K562 (cell line): ENCODE measurements around the gene SFN. TPM values are rescaled to one million over a fixed set of nuclear protein-coding genes. Genes with fewer than 3 reads are reported as not detected.

Experiments used
- ATAC-seq: fragments of 200-7000 bp; cut with Tn5 transposase; 3 replicates; pipeline ENCODE4 v1.9.1; 2020; ENCODE audit warnings: moderate library complexity
- BruUV-seq: library from RNA; stranded (reverse); fragments of 400-500 nt; replicated peaks from 2 replicates; lab custom pipeline; 2021; lab: Mats Ljungman, UMichigan
- CTCF ChIA-PET: fragments of 300-600 bp; formaldehyde crosslinking; extraction: SDS; loops from one replicate; lab custom pipeline; 2021; ENCODE audit warnings: low intra/inter-chr PET ratio; lab: Yijun Ruan, JAX
- POLR2A ChIA-PET: fragments of 300-600, 350-650 bp; sonication (Branson Sonifier 250); formaldehyde crosslinking; extraction: SDS; loops from one replicate; lab custom pipeline; 2021; ENCODE audit warnings: antibody characterized with exemption, inconsistent platforms; lab: Yijun Ruan, JAX
- DNase-seq, 4 experiments: peaks; one replicate each; pipeline versions ENCODE4 v3.0.0 to v3.0.0-alpha.2; 2011 to 2018; ENCODE audit warnings: low spot score in 3 of 4, mixed read lengths in 3 of 4; ENCODE audit errors: extremely low read depth in 1 of 4
- FAIRE-seq: peaks from 2 replicates; lab custom pipeline; 2011; peaks lifted over from hg19 to GRCh38; lab: Jason Lieb, UNC
- H2AFZ ChIP-seq: 2 replicates; pipeline ENCODE4 v1.6.0; 2011; ENCODE audit warnings: low read depth, low read length, control low read depth, inconsistent platforms
- H3K27ac ChIP-seq: fragments of 200-600 bp; 3 replicates; pipeline ENCODE4 v1.8.0; 2011; ENCODE audit warnings: low read depth, mild to moderate bottlenecking, control low read depth, inconsistent platforms, low read length, moderate library complexity, mixed read lengths; ENCODE audit errors: extremely low read depth
- H3K27me3 ChIP-seq, 2 experiments: fragments of 300-600 bp in 1 of 2; 2 replicates in 1 of 2; 3 replicates in 1 of 2; pipeline versions ENCODE4 v1.6.0 to v1.8.0; 2011; ENCODE audit warnings: inconsistent platforms in 2 of 2, low read length in 2 of 2, mild to moderate bottlenecking in 1 of 2, mixed read lengths in 1 of 2, moderate library complexity in 1 of 2; ENCODE audit not compliant: control insufficient read depth in 2 of 2, insufficient read depth in 2 of 2
- H3K36me3 ChIP-seq: fragments of 300-600 bp; 3 replicates; pipeline ENCODE4 v1.8.0; 2011; ENCODE audit warnings: mild to moderate bottlenecking, low read length, inconsistent platforms; ENCODE audit not compliant: control insufficient read depth, insufficient read depth
- H3K4me1 ChIP-seq, 2 experiments: fragments of 200-600 bp in 1 of 2; replicated peaks in 1 of 2; 2 replicates in 1 of 2; 3 replicates in 1 of 2; pipeline versions ENCODE4 v1.5.1 to v1.8.0; 2011; ENCODE audit warnings: inconsistent platforms in 2 of 2, low read length in 2 of 2, mild to moderate bottlenecking in 1 of 2, mixed read lengths in 1 of 2, moderate library complexity in 1 of 2; ENCODE audit not compliant: control insufficient read depth in 2 of 2, insufficient read depth in 2 of 2
- H3K4me2 ChIP-seq: 2 replicates; pipeline ENCODE4 v1.6.1; 2011; ENCODE audit warnings: low read length, control low read depth, inconsistent platforms, mixed read lengths; ENCODE audit not compliant: insufficient read depth
- H3K4me3 ChIP-seq: fragments of 200-600 bp; sonication (generic), shearing (Covaris generic); 2 replicates; pipeline ENCODE4 v1.5.1; 2016; ENCODE audit warnings: control low read depth, inconsistent platforms
- H3K79me2 ChIP-seq: fragments of 200-600 bp; 3 replicates; pipeline ENCODE4 v1.8.0; 2011; ENCODE audit warnings: low read length, inconsistent platforms; ENCODE audit not compliant: control insufficient read depth, insufficient read depth
- H3K9ac ChIP-seq, 2 experiments: 2 replicates each; pipeline versions ENCODE4 v1.6.0 to v1.6.1; 2011; ENCODE audit warnings: low read depth in 2 of 2, low read length in 2 of 2, control low read depth in 1 of 2, inconsistent platforms in 1 of 2, mild to moderate bottlenecking in 1 of 2, mixed read lengths in 1 of 2; ENCODE audit not compliant: insufficient read depth in 1 of 2
- H3K9me1 ChIP-seq: one replicate; pipeline ENCODE4 v1.6.0; 2011; ENCODE audit warnings: inconsistent platforms, mild to moderate bottlenecking, low read length, moderate library complexity; ENCODE audit not compliant: control insufficient read depth, insufficient read depth
- H3K9me3 ChIP-seq: replicated peaks from 2 replicates; pipeline ENCODE4 v1.5.1; 2011; ENCODE audit warnings: low read depth, low read length, inconsistent platforms; ENCODE audit not compliant: control insufficient read depth, insufficient read depth
- H4K20me1 ChIP-seq: replicated peaks from 2 replicates; pipeline ENCODE4 v1.6.1; 2011; ENCODE audit warnings: low read length, inconsistent platforms, mixed read lengths; ENCODE audit not compliant: control insufficient read depth, insufficient read depth
- BACH1 ChIP-seq: fragments of 200-800 bp; sonication (Bioruptor generic); IDR thresholded peaks from 2 replicates; pipeline ENCODE4 v1.6.1; 2016; ENCODE audit warnings: missing genetic modification characterization, missing compliant biosample characterization
- CAMTA2 ChIP-seq: fragments of 250-450 bp; sonication (Bioruptor Pico); conservative IDR thresholded peaks from 2 replicates; pipeline ENCODE4 v1.5.1; 2022
- CBFA2T3 ChIP-seq: fragments of 450-650 bp; IDR thresholded peaks from 2 replicates; pipeline ENCODE4 v1.6.1; 2017
- CBX3 ChIP-seq, 2 experiments: IDR thresholded peaks; 1 replicate in 1 of 2; 2 replicates in 1 of 2; pipeline ENCODE4 v1.6.1; 2012; ENCODE audit warnings: inconsistent platforms in 2 of 2, low read length in 2 of 2, borderline replicate concordance in 1 of 2, control low read depth in 1 of 2
- CCAR2 ChIP-seq: fragments of 200-400 bp; formaldehyde crosslinking; IDR thresholded peaks from 2 replicates; pipeline ENCODE4 v1.6.1; 2017; ENCODE audit warnings: mild to moderate bottlenecking, low read depth, low read length
- CREBBP ChIP-seq: IDR thresholded peaks from one replicate; pipeline ENCODE4 v1.6.1; 2012; ENCODE audit warnings: low read depth, mild to moderate bottlenecking, control low read depth, inconsistent platforms, low read length
- ELF1 ChIP-seq: fragments of 200-800 bp; sonication (Bioruptor generic); IDR thresholded peaks from 2 replicates; pipeline ENCODE4 v1.6.1; 2016; ENCODE audit warnings: missing genetic modification characterization, missing compliant biosample characterization
- ELF4 ChIP-seq: fragments of 450-650 bp; formaldehyde crosslinking; IDR thresholded peaks from 2 replicates; pipeline ENCODE4 v1.4.0; 2022; ENCODE audit warnings: missing genetic modification characterization
- ETV5 ChIP-seq: sonication (generic); formaldehyde crosslinking; IDR thresholded peaks from 2 replicates; pipeline ENCODE4 v1.4.0; 2020; ENCODE audit warnings: low read depth, mild to moderate bottlenecking, missing genetic modification reagents
- HMGN3 ChIP-seq: IDR thresholded peaks from 2 replicates; pipeline ENCODE4 v1.6.1; 2011; ENCODE audit warnings: borderline replicate concordance, low read depth, mild to moderate bottlenecking, mixed read lengths, low read length; ENCODE audit not compliant: insufficient read length; ENCODE audit errors: extremely low read depth
- HNRNPL ChIP-seq: fragments of 200-400 bp; formaldehyde crosslinking; IDR thresholded peaks from 2 replicates; pipeline ENCODE4 v1.6.1; 2017; ENCODE audit warnings: low read depth, mild to moderate bottlenecking, low read length
- NFIC ChIP-seq: fragments of 450-650 bp; IDR thresholded peaks from 2 replicates; pipeline ENCODE4 v1.6.1; 2017; ENCODE audit warnings: mild to moderate bottlenecking, inconsistent platforms
- SMAD2 ChIP-seq: fragments of 150-350 bp; IDR thresholded peaks from 2 replicates; pipeline ENCODE4 v1.6.1; 2014; ENCODE audit warnings: low read depth, mild to moderate bottlenecking, low read length
- SRSF7 ChIP-seq: fragments of 200-400 bp; formaldehyde crosslinking; optimal IDR thresholded peaks from 2 replicates; pipeline ENCODE3; 2017; ENCODE audit warnings: mild to moderate bottlenecking, low read depth, low read length
- TBL1XR1 ChIP-seq, 2 experiments: IDR thresholded peaks; 2 replicates each; pipeline ENCODE4 v1.6.1; 2012; ENCODE audit warnings: improper control_type of control experiment in 2 of 2, low read length in 2 of 2, mild to moderate bottlenecking in 1 of 2
- ZFP36 ChIP-seq: fragments of 150-350 bp; IDR thresholded peaks from 2 replicates; pipeline ENCODE4 v1.6.1; 2018; ENCODE audit warnings: low read length, low read depth; ENCODE audit not compliant: partially characterized antibody
- ZNF766 ChIP-seq: fragments of 200-800 bp; sonication (Bioruptor generic); conservative IDR thresholded peaks from 2 replicates; pipeline ENCODE4 v1.6.1; 2016; ENCODE audit warnings: missing genetic modification characterization, missing compliant biosample characterization
- WGBS: fragments of 100-300 bp; shearing (Covaris generic); methylation state at CpG from one replicate; pipeline ENCODE4 v1.1.6; 2016; ENCODE audit warnings: low coverage, mixed read lengths; ENCODE audit not compliant: insufficient coverage; ENCODE audit errors: missing lambda C conversion rate; 5-methylcytosine and 5-hydroxymethylcytosine counted together
- in situ Hi-C: fragments of 300-500 bp; cut with MboI; formaldehyde crosslinking; loops from 4 replicates; pipeline ENCODE4 v1.15.0; 2018; ENCODE audit warnings: inconsistent platforms, mixed read lengths
- intact Hi-C: fragments of 100-400 bp; cut with micrococcal nuclease; formaldehyde crosslinking; loops from 2 replicates; pipeline ENCODE4 v1.14.2; 2022
- polyA plus RNA-seq, 8 experiments: library from polyadenylated mRNA; depleted of rRNA in 4 of 8; stranded (reverse) in 5 of 8; unstranded in 3 of 8; fragments of >200 nt; fragmentation: Nextera tagmentation in 2 of 8; fragmentation: Illumina TruSeq in 1 of 8; extraction: Ambion mirVana in 2 of 8; extraction: Trizol in 1 of 8; gene quantifications; 2 replicates each; pipeline versions ENCODE4 v1.2.1 to v1.2.3, GENCODE V29; 2011 to 2014; ENCODE audit warnings: inconsistent platforms in 1 of 8, missing spikeins in 1 of 8
- total RNA-seq, 7 experiments: library from RNA; depleted of rRNA in 6 of 7; stranded (reverse); fragments of >200 nt in 6 of 7; fragmentation: Illumina TruSeq in 2 of 7; extraction: Trizol in 2 of 7; gene quantifications; 2 replicates each; pipeline versions ENCODE4 v1.2.1 to v1.2.3, GENCODE V29; 2011 to 2021; ENCODE audit warnings: low replicate concordance in 1 of 7
- TF ChIP-seq, protein P1 (sequence below): sonication (generic); formaldehyde crosslinking; IDR thresholded peaks from 2 replicates; pipeline ENCODE4 v1.8.1; 2023; ENCODE audit warnings: mild to moderate bottlenecking, missing genetic modification reagents
- TF ChIP-seq, protein P2 (sequence below): fragments of 450-650 bp; IDR thresholded peaks from 2 replicates; pipeline ENCODE4 v1.6.1; 2016; ENCODE audit warnings: antibody characterized with exemption

SFN gene
- total and polyA plus RNA-seq, 9 of the 15 experiments (the other 6 are each of a cell fraction or from before 2014, with no cell fraction given): 0.10 to 3.8 (median 2.0) TPM

DNA sequence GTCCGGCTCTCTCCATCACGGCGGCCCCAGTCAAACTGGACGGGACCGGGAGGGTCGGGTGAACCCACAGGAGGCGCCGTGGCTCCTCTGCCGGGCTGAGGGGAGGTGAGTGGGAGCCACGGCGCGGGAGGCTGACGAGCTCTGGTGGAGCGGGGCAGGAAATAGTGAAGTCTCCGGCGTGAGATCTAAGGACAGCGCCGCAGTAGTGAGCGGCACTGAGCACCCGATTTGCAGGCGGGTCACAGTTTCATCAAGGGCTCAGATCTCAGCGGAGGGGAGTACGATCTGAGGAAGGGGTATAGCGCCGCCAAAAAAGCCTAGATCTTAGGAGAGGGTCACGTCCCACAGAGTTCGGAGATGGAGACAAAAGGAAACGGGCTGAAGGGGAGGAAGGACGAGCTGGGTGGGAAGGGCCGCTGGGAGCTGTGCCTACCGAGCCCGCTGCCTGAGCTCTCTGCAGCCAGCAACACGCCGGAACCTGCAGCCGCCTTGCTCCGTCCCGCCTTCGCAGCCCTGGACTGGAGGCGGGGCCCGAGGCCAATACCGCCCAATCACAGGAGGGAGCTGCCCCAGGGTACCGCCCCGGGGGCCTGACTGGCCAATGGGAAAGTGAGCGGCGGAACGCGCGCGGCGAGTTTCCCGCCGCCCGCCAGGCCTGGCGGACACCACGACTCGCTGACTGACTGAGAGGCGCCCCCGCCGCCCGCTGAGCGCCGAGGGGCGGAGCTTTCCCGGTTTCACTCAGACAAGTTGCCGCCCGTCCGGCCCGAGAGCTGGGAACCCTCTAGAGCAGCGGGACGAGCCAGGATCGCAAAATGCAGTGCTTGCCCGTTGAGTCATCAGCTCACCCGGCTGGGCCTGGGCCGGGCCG is 1.9 kb downstream of the SFN start:
- DNase-seq (peak; percentile 99), FAIRE-seq (peak; percentile 85), ATAC-seq (peak; percentile 96)
- Histone ChIP-seq H3K4me1 (peaks cover 21 to 36% of the 10 kb centered on the region in 2 experiments), H3K4me3 (peak overlapping the region; percentile 55), H3K4me2 (peak overlapping the region; percentile 98), H4K20me1 (no peaks in the 10 kb centered on the region), H3K9me1 (no peaks in the 10 kb centered on the region), H3K9ac (peak overlapping the region; percentile 91 to 99), H3K27ac (peak overlapping the region; percentile 90), H3K9me3 (no peaks in the 10 kb centered on the region), H2AFZ (peak overlapping the region; percentile 99), H3K79me2 (no peaks in the 10 kb centered on the region), H3K36me3 (no peaks in the 10 kb centered on the region), H3K27me3 (no peaks in the 10 kb centered on the region)
- BruUV-seq: TSS peak; percentile 92
- WGBS: under 1% methylated on average over 74 of the region's 75 CpGs
- intact Hi-C loops: loop anchor here (10.0 kb wide), 1 partner anchor 170 kb away; the partner anchor contains the start of gene ARID1A
- CTCF ChIA-PET: interaction anchor here (0.6 kb wide), 1 partner anchor 10 kb away, joined by 3 read pairs; no protein-coding TSS in a partner anchor
- POLR2A ChIA-PET: interaction anchor here (0.6 to 2.2 kb wide), 27 partner anchors 8 to 363 kb away, joined by 3 to 11 read pairs (median 3); partner anchors contain the start of genes GPATCH3 and SLC9A1
- in situ Hi-C loops: no loop called here
- TF ChIP-seq CBFA2T3: no peak
- TF ChIP-seq CBX3 (IDR thresholded peaks at IDR 0.05; ENCODE audit: borderline replicate concordance in 1 of 2, low read length in 2 of 2): no peak
- TF ChIP-seq HMGN3: peak; percentile 98
- TF ChIP-seq CAMTA2: no peak
- TF ChIP-seq, protein P1, sequence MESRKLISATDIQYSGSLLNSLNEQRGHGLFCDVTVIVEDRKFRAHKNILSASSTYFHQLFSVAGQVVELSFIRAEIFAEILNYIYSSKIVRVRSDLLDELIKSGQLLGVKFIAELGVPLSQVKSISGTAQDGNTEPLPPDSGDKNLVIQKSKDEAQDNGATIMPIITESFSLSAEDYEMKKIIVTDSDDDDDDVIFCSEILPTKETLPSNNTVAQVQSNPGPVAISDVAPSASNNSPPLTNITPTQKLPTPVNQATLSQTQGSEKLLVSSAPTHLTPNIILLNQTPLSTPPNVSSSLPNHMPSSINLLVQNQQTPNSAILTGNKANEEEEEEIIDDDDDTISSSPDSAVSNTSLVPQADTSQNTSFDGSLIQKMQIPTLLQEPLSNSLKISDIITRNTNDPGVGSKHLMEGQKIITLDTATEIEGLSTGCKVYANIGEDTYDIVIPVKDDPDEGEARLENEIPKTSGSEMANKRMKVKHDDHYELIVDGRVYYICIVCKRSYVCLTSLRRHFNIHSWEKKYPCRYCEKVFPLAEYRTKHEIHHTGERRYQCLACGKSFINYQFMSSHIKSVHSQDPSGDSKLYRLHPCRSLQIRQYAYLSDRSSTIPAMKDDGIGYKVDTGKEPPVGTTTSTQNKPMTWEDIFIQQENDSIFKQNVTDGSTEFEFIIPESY (CRISPR knock-in tag): peak; percentile 11; the same call in 1 of the 2 replicates
- TF ChIP-seq ZFP36: no peak
- TF ChIP-seq NFIC: peak; percentile 39
- TF ChIP-seq ZNF766 (CRISPR knock-in tag): no peak
- 0 out of 2 replicates have a peak, but pooled peaks have one; percentile 51 for TF ChIP-seq ELF4 (CRISPR knock-in tag)
- no peak for TF ChIP-seq SRSF7
- TF ChIP-seq TBL1XR1 (IDR thresholded peaks at IDR 0.05; ENCODE audit: low read length in 2 of 2): no peak
- TF ChIP-seq BACH1 (tag): no peak
- no peak for TF ChIP-seq SMAD2
- TF ChIP-seq, protein P2, sequence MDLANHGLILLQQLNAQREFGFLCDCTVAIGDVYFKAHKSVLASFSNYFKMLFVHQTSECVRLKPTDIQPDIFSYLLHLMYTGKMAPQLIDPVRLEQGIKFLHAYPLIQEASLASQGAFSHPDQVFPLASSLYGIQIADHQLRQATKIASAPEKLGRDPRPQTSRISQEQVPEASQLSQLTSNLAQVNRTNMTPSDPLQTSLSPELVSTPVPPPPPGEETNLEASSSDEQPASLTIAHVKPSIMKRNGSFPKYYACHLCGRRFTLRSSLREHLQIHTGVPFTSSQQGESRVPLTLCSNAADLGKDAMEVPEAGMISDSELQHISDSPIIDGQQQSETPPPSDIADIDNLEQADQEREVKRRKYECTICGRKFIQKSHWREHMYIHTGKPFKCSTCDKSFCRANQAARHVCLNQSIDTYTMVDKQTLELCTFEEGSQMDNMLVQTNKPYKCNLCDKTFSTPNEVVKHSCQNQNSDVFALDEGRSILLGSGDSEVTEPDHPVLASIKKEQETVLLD: no peak
- peak; percentile 73 for TF ChIP-seq ETV5 (CRISPR knock-in tag)
- TF ChIP-seq ELF1 (tag): no peak
- TF ChIP-seq CCAR2: no peak
- TF ChIP-seq CREBBP: no peak
- TF ChIP-seq HNRNPL: peak; percentile 68; the same call in 1 of the 2 replicates
